ENCODE measurements around the gene MTHFD2L. TPM values are rescaled to one million over a fixed set of nuclear protein-coding genes. Genes with fewer than 3 reads are reported as not detected.

The MTHFD2L gene
- total RNA-seq, 4 donors from 2014 or later = 13.1 to 22.9 (median 15.3) TPM

DNA sequence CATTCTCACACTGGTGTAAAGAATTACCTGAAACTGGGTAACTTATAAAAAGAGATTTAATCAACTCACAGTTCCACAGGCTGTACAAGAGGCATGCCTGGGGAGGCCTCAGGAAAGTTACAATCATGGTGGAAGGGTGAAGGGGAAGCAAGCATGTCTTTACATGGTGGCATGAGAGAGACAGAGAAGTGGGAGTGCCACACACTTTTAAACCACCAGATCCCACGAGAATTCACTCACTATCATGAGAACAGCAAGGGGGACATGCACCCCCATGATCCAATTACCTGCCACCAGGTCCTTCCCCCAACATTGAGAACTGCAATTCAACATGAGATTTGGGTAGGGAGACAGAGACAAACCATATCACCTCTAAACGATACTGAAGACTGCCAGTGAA, 173.3 kb downstream of the MTHFD2L start:
- no peak overlapping the region for H3K27ac ChIP-seq
- 62% methylated on average over 2 of the region's 2 CpGs for WGBS
- H3K27me3 ChIP-seq = no peaks in the 10 kb centered on the region
- no peaks in the 10 kb centered on the region for H3K9me3 ChIP-seq
- H3K36me3 ChIP-seq = no peaks in the 10 kb centered on the region
- TF ChIP-seq POLR2AphosphoS5 (IDR thresholded peaks at IDR 0.05) = no peak
- TF ChIP-seq, protein P1, sequence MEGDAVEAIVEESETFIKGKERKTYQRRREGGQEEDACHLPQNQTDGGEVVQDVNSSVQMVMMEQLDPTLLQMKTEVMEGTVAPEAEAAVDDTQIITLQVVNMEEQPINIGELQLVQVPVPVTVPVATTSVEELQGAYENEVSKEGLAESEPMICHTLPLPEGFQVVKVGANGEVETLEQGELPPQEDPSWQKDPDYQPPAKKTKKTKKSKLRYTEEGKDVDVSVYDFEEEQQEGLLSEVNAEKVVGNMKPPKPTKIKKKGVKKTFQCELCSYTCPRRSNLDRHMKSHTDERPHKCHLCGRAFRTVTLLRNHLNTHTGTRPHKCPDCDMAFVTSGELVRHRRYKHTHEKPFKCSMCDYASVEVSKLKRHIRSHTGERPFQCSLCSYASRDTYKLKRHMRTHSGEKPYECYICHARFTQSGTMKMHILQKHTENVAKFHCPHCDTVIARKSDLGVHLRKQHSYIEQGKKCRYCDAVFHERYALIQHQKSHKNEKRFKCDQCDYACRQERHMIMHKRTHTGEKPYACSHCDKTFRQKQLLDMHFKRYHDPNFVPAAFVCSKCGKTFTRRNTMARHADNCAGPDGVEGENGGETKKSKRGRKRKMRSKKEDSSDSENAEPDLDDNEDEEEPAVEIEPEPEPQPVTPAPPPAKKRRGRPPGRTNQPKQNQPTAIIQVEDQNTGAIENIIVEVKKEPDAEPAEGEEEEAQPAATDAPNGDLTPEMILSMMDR (IDR thresholded peaks at IDR 0.05) = no peak
- no peak for TF ChIP-seq EP300 (IDR thresholded peaks at IDR 0.05)
- no peak for TF ChIP-seq POLR2A (IDR thresholded peaks at IDR 0.05)
- DNase-seq (ENCODE audit: low spot score in 2 of 2) = no peak
- no peak overlapping the region for H3K4me3 ChIP-seq
- no peaks in the 10 kb centered on the region for H3K4me1 ChIP-seq

DNA sequence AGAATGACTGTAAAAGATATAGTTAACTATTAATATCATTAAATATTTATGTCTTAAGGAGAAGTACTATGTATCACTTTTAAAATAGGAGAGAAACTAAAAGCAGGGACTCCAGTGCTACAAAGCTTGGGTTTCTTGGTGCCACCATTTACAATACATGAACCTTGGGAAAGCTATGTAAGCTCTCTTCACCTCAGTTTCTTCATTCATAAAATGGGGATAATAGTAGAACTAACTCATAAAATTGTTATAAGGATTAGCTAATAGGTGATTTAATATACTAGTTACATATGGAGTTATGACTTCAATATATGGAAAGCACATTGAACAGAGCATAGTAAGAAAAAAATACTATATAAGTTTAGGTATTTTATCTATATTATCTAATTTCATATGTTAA, 174.0 kb downstream of the MTHFD2L start:
- no peak overlapping the region for H3K27ac ChIP-seq
- no peaks in the 10 kb centered on the region for H3K9me3 ChIP-seq
- no peaks in the 10 kb centered on the region for H3K36me3 ChIP-seq
- H3K4me1 ChIP-seq = no peaks in the 10 kb centered on the region
- H3K27me3 ChIP-seq = no peaks in the 10 kb centered on the region
- no peak overlapping the region for H3K4me3 ChIP-seq
- no peak for DNase-seq (ENCODE audit: low spot score in 2 of 2)
- no peak for TF ChIP-seq POLR2A (IDR thresholded peaks at IDR 0.05)
- TF ChIP-seq EP300 (IDR thresholded peaks at IDR 0.05) = no peak
- TF ChIP-seq, protein P1 (IDR thresholded peaks at IDR 0.05) = no peak
- TF ChIP-seq POLR2AphosphoS5 (IDR thresholded peaks at IDR 0.05) = no peak

DNA sequence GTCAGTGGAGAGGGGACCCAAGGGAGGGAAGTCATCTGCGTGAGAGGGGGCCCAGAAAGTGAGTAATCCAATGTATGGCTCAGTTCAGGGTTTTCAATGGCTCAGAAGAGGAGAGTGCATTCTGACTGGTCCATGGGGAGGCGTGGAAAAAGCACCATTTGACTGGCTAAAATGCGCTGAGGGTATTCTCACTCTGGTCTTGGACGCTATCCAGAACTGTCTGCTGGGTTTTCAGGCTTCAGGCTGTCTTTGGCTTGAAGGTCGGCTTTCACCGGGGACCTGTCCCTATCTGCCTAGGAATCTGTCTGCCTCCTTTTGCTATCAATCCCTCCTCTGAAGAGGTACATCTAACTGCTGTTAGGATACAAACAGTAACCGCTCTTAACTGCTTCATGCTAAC, 176.7 kb downstream of the MTHFD2L start:
- Histone ChIP-seq H3K4me1 (no peaks in the 10 kb centered on the region), H3K27ac (no peak overlapping the region), H3K9me3 (no peaks in the 10 kb centered on the region), H3K36me3 (no peaks in the 10 kb centered on the region), H3K27me3 (no peaks in the 10 kb centered on the region), H3K4me3 (no peak overlapping the region)
- DNase-seq (ENCODE audit: low spot score in 2 of 2) = no peak
- 88% methylated on average over 7 of the region's 7 CpGs for WGBS
- TF ChIP-seq POLR2AphosphoS5 (IDR thresholded peaks at IDR 0.05) (no peak), POLR2A (IDR thresholded peaks at IDR 0.05) (no peak), EP300 (IDR thresholded peaks at IDR 0.05) (no peak)
- TF ChIP-seq, protein P1 (IDR thresholded peaks at IDR 0.05) = no peak

DNA sequence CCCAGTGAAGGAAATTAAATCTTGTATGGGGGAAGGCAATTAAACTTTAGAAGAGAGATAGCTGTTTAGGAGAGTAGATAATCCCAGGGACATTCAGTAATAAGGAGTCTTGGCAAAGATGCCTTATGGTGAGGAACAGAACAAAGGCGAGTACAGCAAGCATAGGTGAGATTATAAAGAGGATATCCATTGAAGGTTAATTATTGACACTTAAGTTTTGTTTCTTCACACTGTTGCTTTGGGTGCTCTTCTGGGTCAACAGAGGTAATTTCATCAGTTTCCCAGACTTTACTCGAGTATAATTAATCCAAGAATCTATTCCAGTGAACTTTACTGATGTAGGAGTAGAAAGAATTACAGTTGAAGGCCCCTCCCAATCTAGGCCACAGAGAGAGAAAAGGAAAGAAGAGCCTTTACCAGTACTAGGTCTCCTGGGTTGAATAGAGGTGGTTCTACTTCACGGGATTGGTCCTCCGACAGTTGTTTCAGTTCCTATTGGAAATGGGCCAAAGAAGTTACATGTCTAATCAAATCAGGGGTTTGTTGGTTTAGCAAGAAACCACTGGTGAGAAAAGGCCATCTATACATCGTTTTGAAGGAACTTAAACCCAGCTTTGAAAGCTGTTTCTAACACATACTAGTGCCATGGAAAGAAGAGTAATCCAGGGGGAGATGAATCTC, 177.6 kb downstream of the MTHFD2L start:
- no peaks in the 10 kb centered on the region for H3K36me3 ChIP-seq
- H3K4me3 ChIP-seq = no peak overlapping the region
- H3K27ac ChIP-seq = no peak overlapping the region
- no peaks in the 10 kb centered on the region for H3K9me3 ChIP-seq
- no peaks in the 10 kb centered on the region for H3K27me3 ChIP-seq
- no peaks in the 10 kb centered on the region for H3K4me1 ChIP-seq
- TF ChIP-seq POLR2AphosphoS5 (IDR thresholded peaks at IDR 0.05) = no peak
- TF ChIP-seq EP300 (IDR thresholded peaks at IDR 0.05) = no peak
- TF ChIP-seq POLR2A (IDR thresholded peaks at IDR 0.05) = no peak
- TF ChIP-seq, protein P1 (IDR thresholded peaks at IDR 0.05) = no peak
- no peak for DNase-seq (ENCODE audit: low spot score in 2 of 2)
- WGBS = 80% methylated on average over 5 of the region's 5 CpGs

DNA sequence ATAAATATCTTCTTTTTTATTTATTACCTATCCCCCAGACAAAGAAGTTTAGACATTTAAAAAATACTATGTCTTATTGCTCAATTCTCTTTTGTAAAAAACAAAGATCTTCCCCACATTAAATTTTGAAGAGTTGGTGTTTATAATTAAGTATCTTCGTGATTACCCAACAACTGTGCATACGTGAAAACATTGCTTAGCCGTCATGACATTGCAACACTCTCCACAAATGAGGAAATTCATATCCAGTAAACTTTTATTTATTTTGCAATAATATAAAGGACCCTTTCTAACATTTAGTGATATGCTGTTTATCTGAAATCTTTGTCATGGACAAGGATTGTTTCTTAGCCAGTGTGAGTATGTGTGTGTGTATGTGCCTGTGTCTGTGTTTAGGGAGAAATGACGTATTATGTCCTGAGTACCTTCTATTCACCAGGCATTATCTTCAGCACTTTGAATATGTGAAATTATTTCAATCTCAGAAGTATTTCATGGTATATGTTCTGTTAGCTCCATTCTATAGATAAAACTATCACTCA, 180.9 kb downstream of the MTHFD2L start:
- peaks cover 2% of the 10 kb centered on the region for H3K9me3 ChIP-seq
- WGBS = 71% methylated on average over 4 of the region's 4 CpGs
- no peaks in the 10 kb centered on the region for H3K4me1 ChIP-seq
- no peak for DNase-seq (ENCODE audit: low spot score in 2 of 2)
- no peak overlapping the region for H3K27ac ChIP-seq
- no peaks in the 10 kb centered on the region for H3K36me3 ChIP-seq
- TF ChIP-seq, protein P1 (IDR thresholded peaks at IDR 0.05) = no peak
- TF ChIP-seq EP300 (IDR thresholded peaks at IDR 0.05) (no peak), POLR2A (IDR thresholded peaks at IDR 0.05) (no peak), POLR2AphosphoS5 (IDR thresholded peaks at IDR 0.05) (no peak)
- H3K4me3 ChIP-seq = no peak overlapping the region
- no peaks in the 10 kb centered on the region for H3K27me3 ChIP-seq
